GM21360 (cell line): Measurements from ENCODE around the gene TMEM190.
"Not testable (repeated sequence)": the region's sequence is repeated elsewhere in the genome, so short reads cannot be mapped to it uniquely, and the experiment has no call there.

Experiments used
- ATAC-seq: cut with Tn5 transposase; IDR thresholded peaks from one replicate; pipeline ENCODE4 v1.9.1; 2021; ENCODE audit warnings: mild to moderate bottlenecking, moderate library complexity; ENCODE audit not compliant: unreplicated experiment

TMEM190 gene

DNA sequence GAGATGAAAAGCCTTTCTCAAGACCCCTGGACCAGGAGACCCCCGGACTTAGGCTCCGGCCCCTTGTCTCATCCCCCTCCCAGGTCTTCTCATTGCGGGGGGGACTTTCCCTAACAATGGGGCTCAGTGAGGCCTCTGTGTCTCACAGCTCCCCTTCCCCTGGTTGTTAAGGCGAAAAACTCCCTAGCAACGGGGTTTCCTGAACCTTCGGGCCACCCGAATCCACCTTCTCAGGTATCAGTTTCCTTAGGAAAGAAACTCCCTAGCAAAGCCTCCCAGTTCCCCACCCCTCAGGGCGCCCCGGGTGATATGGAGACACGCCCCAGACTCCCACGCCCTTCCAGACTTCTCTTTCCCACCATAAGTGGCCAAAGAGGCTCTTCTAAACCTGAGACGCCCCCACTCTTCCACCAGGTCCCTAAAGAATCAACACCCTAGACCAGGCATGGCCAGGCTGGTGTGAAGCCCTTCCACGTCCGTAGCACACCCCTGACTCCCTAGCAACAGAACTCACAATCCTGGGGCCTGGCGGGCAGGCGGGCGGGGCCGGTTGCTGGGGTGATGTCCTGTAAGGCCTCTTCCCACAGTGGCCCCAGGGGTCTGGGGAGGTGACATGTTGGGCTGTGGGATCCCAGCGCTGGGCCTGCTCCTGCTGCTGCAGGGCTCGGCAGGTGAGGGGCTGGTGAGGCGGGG is at the start of gene TMEM190:
Gene TMEM190, plus strand, starts transcription at position 586 of the 693 bp plus-strand sequence. Its CDS starts 28 bp downstream, at position 614.
- ATAC-seq = no peak

DNA sequence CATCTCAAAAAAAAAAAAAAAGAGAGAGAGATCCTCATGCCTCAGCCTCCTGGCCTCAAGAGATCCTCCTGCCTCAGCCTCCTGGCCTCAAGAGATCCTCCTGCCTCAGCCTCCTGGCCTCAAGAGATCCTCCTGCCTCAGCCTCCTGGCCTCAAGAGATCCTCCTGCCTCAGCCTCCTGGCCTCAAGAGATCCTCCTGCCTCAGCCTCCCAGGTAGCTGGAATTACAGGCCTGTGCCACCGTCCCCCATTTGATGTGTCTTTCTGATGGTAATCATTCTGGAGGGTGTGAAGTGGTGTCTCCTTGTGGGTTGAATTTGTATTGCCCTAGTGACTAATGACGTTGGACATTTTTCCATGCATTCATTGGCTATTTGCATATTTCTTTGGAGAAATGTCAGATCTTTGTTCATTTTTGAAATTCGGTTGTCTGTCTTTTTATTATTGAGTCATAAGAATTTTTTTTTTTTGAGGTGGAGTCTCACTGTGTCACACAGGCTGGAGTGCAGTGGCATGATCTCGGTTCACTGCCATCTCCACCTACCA is 47.8 kb upstream of the TMEM190 start:
- ATAC-seq = not testable (repeated sequence)

- ATAC-seq = not testable (repeated sequence)
Observed at GRCh38 chr19:55329791-55330190, 46.8 kb upstream of the TMEM190 start.

GRCh38 chr19:55333870-55334269 is 42.8 kb upstream of the TMEM190 start:
- no peak for ATAC-seq

GRCh38 chr19:55336101-55336500 is 40.5 kb upstream of the TMEM190 start:
- no peak for ATAC-seq

GRCh38 chr19:55339105-55339888 is 37.3 kb upstream of the TMEM190 start, which contains the start of gene KMT5C:
Gene KMT5C (plus strand): TSS chr19:55339876. CDS start chr19:55341937, 2,061 bp downstream.
- peak; percentile 76 for ATAC-seq

DNA sequence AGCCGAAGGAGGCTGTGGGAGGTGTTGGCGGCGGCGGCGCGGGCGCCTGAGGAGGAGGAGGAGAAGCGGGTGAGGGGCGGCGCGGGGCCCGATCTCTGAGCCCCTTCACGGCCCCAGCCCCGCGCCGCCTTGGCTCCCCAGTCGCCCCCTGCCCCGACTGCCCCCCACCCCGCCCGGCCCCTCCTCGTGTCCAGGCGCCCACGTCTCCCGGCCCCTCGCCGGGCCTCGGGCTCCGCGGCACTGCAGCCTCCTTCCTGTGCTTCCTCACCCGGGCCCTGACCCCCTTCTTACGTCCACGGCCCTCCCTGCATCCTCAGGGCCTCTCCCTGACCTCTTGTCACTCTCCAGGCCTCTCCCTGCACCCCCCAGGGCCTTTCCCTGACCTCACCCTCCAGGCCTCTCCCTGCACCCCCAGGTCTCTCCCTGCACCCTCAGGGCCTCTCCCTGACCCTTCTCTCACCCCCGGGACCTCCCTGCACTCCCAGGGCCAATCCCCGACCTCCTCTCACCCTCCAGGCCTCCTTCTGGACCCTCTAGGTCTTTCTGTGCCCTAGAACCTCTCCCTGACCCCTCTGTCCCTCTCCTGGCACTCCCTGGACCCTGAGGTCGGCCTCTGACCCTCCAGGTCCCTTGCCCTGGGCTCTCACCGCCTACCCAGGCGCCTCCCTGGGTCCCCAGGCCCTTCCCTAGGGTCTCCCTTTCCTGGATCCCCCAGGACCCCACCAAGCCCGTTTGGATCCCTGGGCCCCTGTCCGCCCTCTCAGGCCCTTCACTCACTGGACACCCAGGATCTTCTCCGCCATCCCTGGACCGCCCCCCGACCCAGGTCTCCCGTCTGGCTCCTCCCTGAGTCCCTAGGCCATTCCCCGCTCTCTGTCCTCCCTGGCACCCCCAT is 36.5 kb upstream of the TMEM190 start:
- ATAC-seq = no peak

- ATAC-seq = no peak
Observed at GRCh38 chr19:55340784-55341147, 35.9 kb upstream of the TMEM190 start.

GRCh38 chr19:55341171-55341588 is 35.4 kb upstream of the TMEM190 start:
- no peak for ATAC-seq

DNA sequence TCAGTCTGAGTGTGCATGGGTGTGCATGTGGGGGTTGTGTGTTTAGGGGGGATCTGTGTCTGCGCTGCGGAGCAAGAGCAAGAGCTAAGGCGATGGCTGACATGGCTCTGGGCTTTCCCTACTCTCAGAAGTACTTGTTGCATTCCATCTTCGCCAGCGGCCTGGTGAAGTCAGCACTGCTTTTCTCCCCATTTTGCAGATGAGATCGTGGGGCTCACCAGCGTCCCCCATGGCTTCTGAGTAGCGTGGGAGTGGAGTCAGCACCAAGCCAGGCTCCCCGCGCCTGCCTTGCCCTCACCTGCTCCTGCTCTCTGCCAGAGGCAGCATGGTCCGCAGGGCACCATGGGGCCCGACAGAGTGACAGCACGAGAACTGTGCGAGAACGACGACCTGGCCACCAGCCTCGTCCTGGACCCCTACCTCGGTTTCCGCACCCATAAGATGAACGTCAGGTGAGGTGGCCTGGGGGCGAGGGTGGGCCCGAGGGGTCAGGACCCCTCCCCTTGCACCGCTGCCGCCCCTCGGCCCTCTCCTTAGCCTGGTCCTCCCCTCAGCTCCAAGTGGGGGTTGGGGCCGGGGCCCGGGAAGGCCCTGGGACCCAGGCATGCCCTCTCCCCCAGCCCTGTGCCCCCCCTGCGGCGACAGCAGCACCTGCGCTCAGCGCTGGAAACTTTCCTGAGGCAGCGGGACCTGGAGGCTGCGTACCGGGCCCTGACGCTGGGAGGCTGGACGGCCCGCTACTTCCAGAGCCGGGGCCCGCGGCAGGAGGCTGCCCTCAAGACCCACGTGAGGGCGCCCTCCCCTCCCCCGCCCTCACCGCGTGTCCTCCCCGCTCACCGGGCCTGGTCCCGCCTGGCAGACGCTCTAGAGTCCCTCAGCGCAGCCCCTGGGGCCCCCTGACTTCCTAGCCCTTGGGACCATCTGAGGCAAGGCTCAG is 34.8 kb upstream of the TMEM190 start:
- no peak for ATAC-seq

- no peak for ATAC-seq
Observed at GRCh38 chr19:55344444-55344843, 32.2 kb upstream of the TMEM190 start.

GRCh38 chr19:55345101-55345817 is 31.4 kb upstream of the TMEM190 start:
- no peak for ATAC-seq

DNA sequence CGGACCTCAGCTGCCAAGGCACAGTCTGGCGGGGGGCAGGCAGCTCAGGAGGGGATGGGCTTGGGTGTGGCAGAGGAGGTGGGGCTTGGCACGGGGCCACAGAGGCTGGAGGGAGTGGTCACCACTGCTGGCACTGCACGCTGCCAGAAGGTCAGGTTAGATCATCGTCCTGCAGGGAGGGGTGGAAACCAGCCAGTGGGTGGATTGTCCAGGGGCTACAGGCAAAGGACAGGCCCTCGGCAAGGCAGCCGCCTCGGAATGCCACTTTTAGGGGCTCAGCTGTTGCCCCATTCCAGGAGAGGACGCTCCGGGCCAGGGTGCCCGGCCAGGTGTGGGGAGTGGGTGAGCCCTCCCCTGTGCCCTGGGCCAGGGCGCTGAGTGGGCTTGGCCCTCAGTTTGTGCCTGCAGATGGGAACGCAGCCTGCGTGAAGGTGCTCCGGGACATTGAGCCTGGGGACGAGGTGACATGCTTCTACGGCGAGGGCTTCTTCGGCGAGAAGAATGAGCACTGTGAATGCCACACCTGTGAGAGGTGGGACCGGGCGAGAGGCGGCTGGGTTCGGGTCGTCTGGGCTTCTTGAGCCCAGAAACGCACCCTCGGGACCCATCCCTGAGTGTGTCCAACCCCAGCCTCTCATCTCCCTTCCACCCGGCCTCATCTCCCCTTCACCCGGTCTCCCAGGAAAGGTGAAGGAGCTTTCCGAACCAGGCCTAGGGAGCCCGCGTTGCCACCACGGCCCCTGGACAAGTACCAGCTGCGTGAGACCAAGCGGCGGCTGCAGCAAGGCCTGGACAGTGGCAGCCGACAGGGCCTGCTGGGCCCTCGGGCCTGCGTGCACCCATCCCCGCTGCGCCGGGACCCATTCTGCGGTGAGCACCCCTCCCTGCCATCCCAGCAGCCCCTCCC is 30.6 kb upstream of the TMEM190 start:
- ATAC-seq = no peak

DNA sequence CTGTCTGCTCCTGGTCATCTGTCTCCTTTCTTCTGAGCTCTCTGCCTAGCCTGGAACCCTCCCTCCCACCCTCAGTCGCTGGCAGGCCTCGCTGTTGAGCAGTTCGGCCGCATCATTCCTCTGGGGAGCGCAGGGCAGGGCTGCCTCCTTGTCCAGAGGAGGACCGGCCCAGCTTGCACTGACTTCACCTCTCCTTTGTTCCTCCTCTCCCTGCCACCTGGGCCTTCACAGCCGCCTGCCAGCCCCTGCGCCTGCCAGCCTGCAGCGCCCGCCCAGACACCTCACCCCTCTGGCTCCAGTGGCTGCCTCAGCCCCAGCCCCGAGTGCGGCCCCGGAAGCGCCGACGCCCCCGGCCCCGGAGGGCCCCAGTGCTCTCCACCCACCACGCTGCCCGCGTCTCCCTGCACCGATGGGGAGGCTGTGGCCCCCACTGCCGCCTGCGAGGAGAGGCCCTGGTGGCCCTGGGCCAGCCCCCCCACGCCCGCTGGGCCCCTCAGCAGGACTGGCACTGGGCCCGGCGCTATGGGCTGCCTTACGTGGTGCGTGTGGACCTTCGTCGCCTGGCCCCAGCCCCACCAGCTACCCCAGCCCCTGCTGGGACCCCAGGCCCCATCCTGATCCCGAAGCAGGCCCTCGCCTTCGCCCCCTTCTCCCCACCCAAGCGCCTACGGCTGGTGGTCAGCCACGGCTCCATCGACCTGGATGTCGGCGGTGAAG is 29.7 kb upstream of the TMEM190 start:
- no peak for ATAC-seq

- ATAC-seq = no peak
Observed at GRCh38 chr19:55347442-55348009, 29.1 kb upstream of the TMEM190 start.

- no peak for ATAC-seq
Observed at GRCh38 chr19:55348317-55349034, 28.1 kb upstream of the TMEM190 start.
